K562 (cell line): ENCODE measurements around the gene MADCAM1. TPM values are rescaled to one million over a fixed set of nuclear protein-coding genes. Genes with fewer than 3 reads are reported as not detected.
A peak's percentile ranks its signal among the peaks of the same experiment; 100 is the strongest.

Source experiments
- AFF4 ChIP-seq: sonication (generic); formaldehyde crosslinking; IDR thresholded peaks from 2 replicates; pipeline ENCODE4 v1.8.0; 2023; ENCODE audit warnings: mild to moderate bottlenecking, missing genetic modification reagents
- CUX1 ChIP-seq: fragments of 200-800 bp; sonication (Bioruptor generic); IDR thresholded peaks from 2 replicates; pipeline ENCODE4 v1.6.1; 2016; ENCODE audit warnings: missing genetic modification characterization, missing compliant biosample characterization
- FOXA3 ChIP-seq, 2 experiments: fragments of 450-650 bp in 1 of 2; sonication (generic) in 1 of 2; formaldehyde crosslinking; IDR thresholded peaks in 1 of 2; conservative IDR thresholded peaks in 1 of 2; 2 replicates each; pipeline versions ENCODE4 v1.4.0 to v1.8.0; 2020 to 2022; ENCODE audit warnings: mild to moderate bottlenecking in 2 of 2, missing genetic modification reagents in 1 of 2
- NR1H2 ChIP-seq: sonication (generic); formaldehyde crosslinking; IDR thresholded peaks from 2 replicates; pipeline ENCODE4 v1.4.0; 2020; ENCODE audit warnings: mild to moderate bottlenecking, missing genetic modification reagents
- SIN3B ChIP-seq: fragments of 450-650 bp; IDR thresholded peaks from 2 replicates; pipeline ENCODE4 v1.6.1; 2017; ENCODE audit warnings: low read depth, mild to moderate bottlenecking, moderate library complexity
- TFAM ChIP-seq: fragments of 250-450 bp; sonication (Bioruptor Pico); conservative IDR thresholded peaks from 2 replicates; pipeline ENCODE4 v1.5.0; 2021; ENCODE audit warnings: mild to moderate bottlenecking, moderate library complexity
- USF2 ChIP-seq: sonication (generic); formaldehyde crosslinking; IDR thresholded peaks from 2 replicates; pipeline ENCODE4 v1.5.0; 2020; ENCODE audit warnings: missing genetic modification reagents
- ZNF146 ChIP-seq: IDR thresholded peaks from one replicate; pipeline ENCODE4 v1.6.1; 2018; ENCODE audit warnings: missing compliant biosample characterization; ENCODE audit not compliant: unreplicated experiment
- polyA plus RNA-seq, 8 experiments: library from polyadenylated mRNA; depleted of rRNA in 4 of 8; stranded (reverse) in 5 of 8; unstranded in 3 of 8; fragments of >200 nt; fragmentation: Nextera tagmentation in 2 of 8; fragmentation: Illumina TruSeq in 1 of 8; extraction: Ambion mirVana in 2 of 8; extraction: Trizol in 1 of 8; gene quantifications; 2 replicates each; pipeline versions ENCODE4 v1.2.1 to v1.2.3, GENCODE V29; 2011 to 2014; ENCODE audit warnings: inconsistent platforms in 1 of 8, missing spikeins in 1 of 8
- total RNA-seq, 7 experiments: library from RNA; depleted of rRNA in 6 of 7; stranded (reverse); fragments of >200 nt in 6 of 7; fragmentation: Illumina TruSeq in 2 of 7; extraction: Trizol in 2 of 7; gene quantifications; 2 replicates each; pipeline versions ENCODE4 v1.2.1 to v1.2.3, GENCODE V29; 2011 to 2021; ENCODE audit warnings: low replicate concordance in 1 of 7

MADCAM1 gene
- total and polyA plus RNA-seq, 9 of the 15 experiments (the other 6 are each of a cell fraction or from before 2014, with no cell fraction given) = 0.09 to 0.36 (median 0.09) TPM; not detected in 6

GRCh38 chr19:461721-462551 is 34.4 kb upstream of the MADCAM1 start (continued):
- TF ChIP-seq CUX1 (CRISPR knock-in tag) (peak; percentile 83), TFAM (CRISPR knock-in tag) (no peak), SIN3B (no peak), FOXA3 (CRISPR knock-in tag; conservative IDR thresholded peaks at IDR 0.05 in 1 of 2, IDR thresholded peaks at IDR 0.05 in 1 of 2) (no peak), USF2 (CRISPR knock-in tag) (no peak), AFF4 (peak; percentile 57; the same call in 1 of the 2 replicates), ZNF146 (CRISPR knock-in tag) (no peak), NR1H2 (CRISPR knock-in tag) (0 out of 2 replicates have a peak, but pooled peaks have one; percentile 51)
